Measurements from ENCODE around the gene TACC2.

- TF ChIP-seq, protein P1, sequence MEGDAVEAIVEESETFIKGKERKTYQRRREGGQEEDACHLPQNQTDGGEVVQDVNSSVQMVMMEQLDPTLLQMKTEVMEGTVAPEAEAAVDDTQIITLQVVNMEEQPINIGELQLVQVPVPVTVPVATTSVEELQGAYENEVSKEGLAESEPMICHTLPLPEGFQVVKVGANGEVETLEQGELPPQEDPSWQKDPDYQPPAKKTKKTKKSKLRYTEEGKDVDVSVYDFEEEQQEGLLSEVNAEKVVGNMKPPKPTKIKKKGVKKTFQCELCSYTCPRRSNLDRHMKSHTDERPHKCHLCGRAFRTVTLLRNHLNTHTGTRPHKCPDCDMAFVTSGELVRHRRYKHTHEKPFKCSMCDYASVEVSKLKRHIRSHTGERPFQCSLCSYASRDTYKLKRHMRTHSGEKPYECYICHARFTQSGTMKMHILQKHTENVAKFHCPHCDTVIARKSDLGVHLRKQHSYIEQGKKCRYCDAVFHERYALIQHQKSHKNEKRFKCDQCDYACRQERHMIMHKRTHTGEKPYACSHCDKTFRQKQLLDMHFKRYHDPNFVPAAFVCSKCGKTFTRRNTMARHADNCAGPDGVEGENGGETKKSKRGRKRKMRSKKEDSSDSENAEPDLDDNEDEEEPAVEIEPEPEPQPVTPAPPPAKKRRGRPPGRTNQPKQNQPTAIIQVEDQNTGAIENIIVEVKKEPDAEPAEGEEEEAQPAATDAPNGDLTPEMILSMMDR (IDR thresholded peaks at IDR 0.05 in 2 of 3, conservative IDR thresholded peaks at IDR 0.05 in 1 of 3; ENCODE audit: insufficient read depth in 2 of 3, low read depth in 1 of 3, low read length in 3 of 3): no peak
- TF ChIP-seq EZH2 (IDR thresholded peaks at IDR 0.05; ENCODE audit: borderline replicate concordance, low read depth, low read length): no peak
- no peak for TF ChIP-seq FOSL1 (tag; conservative IDR thresholded peaks at IDR 0.05)
Observed at GRCh38 chr10:122245136-122245535, 256.2 kb downstream of the TACC2 start.
